ENCODE results near the gene N4BP2.
"Not testable (repeated sequence)": the region's sequence is repeated elsewhere in the genome, so short reads cannot be mapped to it uniquely, and the experiment has no call there.

The N4BP2 gene

GRCh38 chr4:40143926-40144508 lies 87.4 kb downstream of the N4BP2 start:
- H3K4me3 ChIP-seq (ENCODE audit: low read length), result no peak overlapping the region
- no peak for DNase-seq (ENCODE audit: low read depth, low spot score)

GRCh38 chr4:40144716-40145115 lies 88.1 kb downstream of the N4BP2 start:
- H3K4me3 ChIP-seq (ENCODE audit: low read length), result no peak overlapping the region
- DNase-seq (ENCODE audit: low read depth, low spot score), result no peak

- DNase-seq (ENCODE audit: low read depth, low spot score); H3K4me3 ChIP-seq (ENCODE audit: low read length): not testable (repeated sequence)
Observed at GRCh38 chr4:40147490-40147889, 90.8 kb downstream of the N4BP2 start.

- H3K4me3 ChIP-seq (ENCODE audit: low read length), result no peak overlapping the region
- peak; percentile 83 for DNase-seq (ENCODE audit: low read depth, low spot score)
Observed at GRCh38 chr4:40149960-40150385, 93.3 kb downstream of the N4BP2 start.

- H3K4me3 ChIP-seq (ENCODE audit: low read length), result no peak overlapping the region
- DNase-seq (ENCODE audit: low read depth, low spot score), result no peak
Observed at GRCh38 chr4:40150932-40151331, 94.3 kb downstream of the N4BP2 start.

GRCh38 chr4:40152637-40153036 lies 96.0 kb downstream of the N4BP2 start:
- peak; percentile 80 for DNase-seq (ENCODE audit: low read depth, low spot score)
- H3K4me3 ChIP-seq (ENCODE audit: low read length), result no peak overlapping the region

- H3K4me3 ChIP-seq (ENCODE audit: low read length), result no peak overlapping the region
- DNase-seq (ENCODE audit: low read depth, low spot score), result no peak
Observed at GRCh38 chr4:40157436-40157835, 100.8 kb downstream of the N4BP2 start.

- H3K4me3 ChIP-seq (ENCODE audit: low read length), result no peak overlapping the region
Observed at GRCh38 chr4:40160258-40160657, 103.6 kb downstream of the N4BP2 start.

GRCh38 chr4:40164459-40164858 lies 107.8 kb downstream of the N4BP2 start:
- no peak for DNase-seq (ENCODE audit: low read depth, low spot score)
- no peak overlapping the region for H3K4me3 ChIP-seq (ENCODE audit: low read length)

More at GRCh38 chr4:40160258-40160657, 103.6 kb downstream of the N4BP2 start:
- DNase-seq (ENCODE audit: low read depth, low spot score), result no peak

- no peak for DNase-seq (ENCODE audit: low read depth, low spot score)
- no peak overlapping the region for H3K4me3 ChIP-seq (ENCODE audit: low read length)
Observed at GRCh38 chr4:40165916-40166315, 109.3 kb downstream of the N4BP2 start.

GRCh38 chr4:40168070-40168469 lies 111.4 kb downstream of the N4BP2 start:
- no peak for DNase-seq (ENCODE audit: low read depth, low spot score)
- H3K4me3 ChIP-seq (ENCODE audit: low read length), result no peak overlapping the region

- DNase-seq (ENCODE audit: low read depth, low spot score), result no peak
- H3K4me3 ChIP-seq (ENCODE audit: low read length), result no peak overlapping the region
Observed at GRCh38 chr4:40170588-40170987, 113.9 kb downstream of the N4BP2 start.

- DNase-seq (ENCODE audit: low read depth, low spot score), result no peak
- no peak overlapping the region for H3K4me3 ChIP-seq (ENCODE audit: low read length)
Observed at GRCh38 chr4:40173470-40173875, 116.8 kb downstream of the N4BP2 start.

- H3K4me3 ChIP-seq (ENCODE audit: low read length), result no peak overlapping the region
- no peak for DNase-seq (ENCODE audit: low read depth, low spot score)
Observed at GRCh38 chr4:40176602-40177001, 120.0 kb downstream of the N4BP2 start.

- no peak overlapping the region for H3K4me3 ChIP-seq (ENCODE audit: low read length)
- DNase-seq (ENCODE audit: low read depth, low spot score), result no peak
Observed at GRCh38 chr4:40177591-40177990, 120.9 kb downstream of the N4BP2 start.

- DNase-seq (ENCODE audit: low read depth, low spot score), result no peak
- H3K4me3 ChIP-seq (ENCODE audit: low read length), result no peak overlapping the region
Observed at GRCh38 chr4:40178672-40179071, 122.0 kb downstream of the N4BP2 start.

GRCh38 chr4:40179360-40179759 lies 122.7 kb downstream of the N4BP2 start:
- DNase-seq (ENCODE audit: low read depth, low spot score), result no peak
- no peak overlapping the region for H3K4me3 ChIP-seq (ENCODE audit: low read length)

- no peak overlapping the region for H3K4me3 ChIP-seq (ENCODE audit: low read length)
- no peak for DNase-seq (ENCODE audit: low read depth, low spot score)
Observed at GRCh38 chr4:40180356-40180755, 123.7 kb downstream of the N4BP2 start.

GRCh38 chr4:40182001-40182400 lies 125.4 kb downstream of the N4BP2 start:
- DNase-seq (ENCODE audit: low read depth, low spot score), result no peak
- no peak overlapping the region for H3K4me3 ChIP-seq (ENCODE audit: low read length)

- no peak for DNase-seq (ENCODE audit: low read depth, low spot score)
- no peak overlapping the region for H3K4me3 ChIP-seq (ENCODE audit: low read length)
Observed at GRCh38 chr4:40182954-40183353, 126.3 kb downstream of the N4BP2 start.

- H3K4me3 ChIP-seq (ENCODE audit: low read length), result no peak overlapping the region
- DNase-seq (ENCODE audit: low read depth, low spot score), result no peak
Observed at GRCh38 chr4:40183615-40184411, 127.2 kb downstream of the N4BP2 start.

Data from Jurkat, Clone E6-1 (cell line).